ENCODE data around the gene HMCES.
"Not testable (repeated sequence)": the region's sequence is repeated elsewhere in the genome, so short reads cannot be mapped to it uniquely, and the experiment has no call there.

HMCES gene

DNA sequence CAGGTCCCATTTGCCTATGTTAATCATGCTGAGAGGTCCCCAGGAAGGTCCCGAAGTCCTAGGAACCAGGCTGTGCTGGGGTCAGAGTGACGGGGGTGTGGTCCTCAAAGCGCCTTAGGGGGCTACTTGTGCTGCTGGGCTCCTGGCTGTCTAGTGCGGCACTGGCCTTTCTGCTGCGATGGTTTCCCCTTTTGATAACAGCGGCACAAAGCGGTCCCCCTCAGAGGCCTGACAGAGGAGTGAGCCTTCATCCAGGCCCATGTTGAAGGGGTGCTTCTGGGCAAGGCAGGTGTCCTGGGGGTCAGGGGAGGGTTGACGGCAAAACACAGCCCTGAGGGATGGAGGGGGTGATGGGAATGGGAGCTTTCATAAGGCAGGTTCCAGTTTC, 68.8 kb downstream of the HMCES start:
- no peak for DNase-seq (ENCODE audit: low read depth in 2 of 2)

DNA sequence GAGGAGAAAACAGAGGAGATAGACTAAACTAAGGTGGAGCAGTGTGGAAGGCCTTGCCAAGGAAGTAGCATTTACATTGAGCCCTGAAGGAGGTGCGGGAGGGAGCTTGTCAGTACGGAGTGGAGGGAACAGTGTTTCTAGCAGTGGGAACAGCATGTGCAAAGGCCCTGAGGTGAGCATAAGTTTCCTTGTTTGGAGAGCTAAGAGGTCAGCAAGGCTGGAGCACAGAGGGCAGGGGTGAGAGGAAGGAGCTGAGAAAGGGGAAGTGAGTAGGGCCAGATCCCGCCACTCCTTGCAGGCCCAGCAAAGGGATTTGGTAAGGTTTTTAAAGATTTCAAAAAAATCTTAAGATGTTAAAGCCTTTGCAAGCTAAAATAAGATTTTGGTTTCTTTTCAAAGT, 70.1 kb downstream of the HMCES start:
- no peak for DNase-seq (ENCODE audit: low read depth in 2 of 2)

DNA sequence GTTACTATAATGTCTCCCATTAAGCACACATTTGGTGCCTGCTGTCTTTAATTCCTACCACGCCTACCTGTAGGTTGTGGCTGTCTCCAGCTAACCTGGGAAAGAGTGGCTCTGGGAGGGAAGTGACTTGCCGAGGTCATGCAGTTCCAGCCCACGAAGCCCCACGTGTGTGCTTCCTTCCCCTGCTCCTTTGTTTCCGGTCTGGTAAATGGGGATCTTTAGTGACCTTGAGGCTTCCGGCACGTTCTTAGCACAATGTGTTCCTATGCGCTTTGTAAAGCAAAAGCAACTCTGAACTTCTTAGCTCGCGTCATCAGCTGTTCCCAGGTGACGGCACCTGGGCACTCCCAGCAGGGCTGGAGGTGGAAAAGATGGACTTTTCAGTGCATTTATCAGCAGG, 70.5 kb downstream of the HMCES start:
- DNase-seq (ENCODE audit: low read depth in 2 of 2): not testable (repeated sequence)

DNA sequence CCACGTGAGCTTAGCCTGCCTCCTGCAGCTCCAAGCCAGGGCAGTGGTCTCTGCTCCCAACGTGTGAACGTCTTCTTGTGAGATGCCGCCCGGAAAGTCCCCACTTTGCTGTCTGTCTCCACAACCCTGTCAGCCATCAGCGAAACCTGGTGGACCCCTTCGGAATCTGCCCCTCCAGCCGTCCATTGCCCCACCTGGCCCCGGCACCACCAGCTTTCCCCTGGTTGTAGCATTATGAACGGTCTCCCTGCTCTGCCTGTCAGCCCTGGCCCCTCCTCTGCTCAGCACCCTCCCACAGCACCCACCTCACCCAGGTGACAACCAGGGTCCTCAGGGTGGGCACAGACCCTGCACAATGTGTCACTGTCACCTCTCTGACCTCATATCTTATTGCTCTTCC, 71.1 kb downstream of the HMCES start:
- no peak for DNase-seq (ENCODE audit: low read depth in 2 of 2)

DNA sequence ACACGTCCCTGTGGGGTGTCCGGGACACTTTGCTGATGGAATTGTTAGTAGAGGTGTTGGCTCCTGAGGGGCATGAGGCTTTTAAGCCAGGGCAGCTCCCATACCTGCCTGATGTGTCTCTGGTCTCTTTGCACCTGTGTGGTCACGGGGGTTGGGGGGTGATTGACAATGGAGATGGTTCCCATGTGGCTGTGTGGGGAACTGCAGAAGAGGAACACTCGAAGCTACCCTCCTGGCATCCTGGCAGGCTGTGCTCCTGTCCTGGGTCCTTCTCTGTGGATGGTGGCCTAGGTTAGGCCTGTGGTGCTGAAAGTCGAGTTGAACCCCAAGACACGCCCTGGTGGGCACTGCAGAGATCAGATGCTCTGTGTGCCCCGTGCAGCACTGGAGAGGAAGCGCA, 73.4 kb downstream of the HMCES start:
- no peak for DNase-seq (ENCODE audit: low read depth in 2 of 2)

DNA sequence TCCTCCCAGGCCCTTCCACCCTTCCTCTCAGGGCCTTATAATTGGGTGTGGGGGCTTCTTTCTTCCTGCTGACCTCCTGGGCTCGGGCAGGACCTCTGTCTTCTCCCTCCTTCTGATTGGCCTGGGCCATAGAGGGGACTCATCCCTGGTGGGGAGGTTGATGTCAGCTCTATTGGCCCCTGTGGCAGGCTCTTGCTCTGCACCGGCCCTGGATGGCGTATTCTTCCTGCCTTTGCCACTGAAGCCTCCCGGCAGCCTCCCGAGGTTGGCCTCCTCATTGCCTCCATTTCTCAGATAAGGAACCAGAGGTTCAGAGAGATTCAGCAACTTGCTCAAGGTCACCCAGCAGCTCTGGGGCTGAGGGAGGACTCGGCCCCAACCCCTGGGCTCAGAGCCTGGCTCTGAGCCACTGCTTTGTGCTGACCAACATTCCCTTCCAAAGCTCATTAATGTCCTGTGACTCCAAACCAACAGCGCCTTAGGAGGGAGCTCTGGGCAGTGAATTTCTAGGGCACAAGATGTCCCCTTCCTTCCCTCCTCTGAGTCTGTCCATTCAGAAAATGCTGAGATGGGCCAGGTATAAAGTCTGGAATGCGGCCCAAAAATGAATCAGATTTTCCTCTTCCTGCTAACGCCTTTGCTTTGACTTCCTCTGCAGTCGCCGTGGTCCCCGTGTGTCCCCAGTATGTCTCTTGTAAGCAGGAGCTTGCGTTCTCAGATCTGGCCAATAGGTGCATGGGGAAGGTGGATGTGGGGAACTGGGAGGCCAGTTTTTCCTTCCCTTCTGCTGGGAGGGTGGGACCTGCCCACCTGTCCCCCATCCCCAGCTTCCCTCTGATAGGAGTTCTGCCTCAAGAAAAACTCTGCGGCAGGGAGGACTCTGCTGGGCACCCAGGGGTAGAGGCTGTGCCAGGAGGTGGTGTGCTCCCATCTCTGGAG, 74.2 kb downstream of the HMCES start:
- no peak for DNase-seq (ENCODE audit: low read depth in 2 of 2)

DNA sequence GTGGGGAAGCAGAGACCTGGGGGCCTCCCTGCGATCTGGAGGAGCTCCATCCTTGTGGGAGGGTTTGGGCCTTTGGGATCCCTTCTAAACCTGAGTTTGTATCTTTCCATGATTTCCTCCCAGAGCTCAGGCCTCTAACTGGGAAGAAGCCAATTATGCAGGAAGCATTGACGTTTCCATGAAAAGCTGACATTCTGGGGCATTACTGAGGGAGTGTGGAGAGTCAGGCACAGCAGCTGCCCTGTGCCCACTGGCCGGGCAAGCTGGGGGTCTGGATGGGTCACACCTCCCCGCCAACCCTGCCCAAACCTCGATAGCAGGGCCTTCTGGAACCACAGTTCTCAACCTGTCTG, 74.9 kb downstream of the HMCES start:
- no peak for DNase-seq (ENCODE audit: low read depth in 2 of 2)
